GM23248 (cell line): ENCODE data around the gene CKS1B. TPM values are rescaled to one million over a fixed set of nuclear protein-coding genes. Genes with fewer than 3 reads are reported as not detected.

ENCODE experiments used
- DNase-seq: peaks from one replicate; pipeline ENCODE4 v3.0.0-alpha.2; 2015
- H2AFZ ChIP-seq: fragments of 200-600 bp; sonication (generic); 2 replicates; pipeline ENCODE4 v1.6.1; 2016; ENCODE audit warnings: antibody characterized with exemption
- H3F3A ChIP-seq: fragments of 200-600 bp; sonication (generic); 2 replicates; pipeline ENCODE4 v1.6.1; 2016; ENCODE audit warnings: mild to moderate bottlenecking, antibody characterized with exemption, mixed run types; ENCODE audit not compliant: insufficient read depth
- H3K27ac ChIP-seq: fragments of 200-600 bp; sonication (generic); 2 replicates; pipeline ENCODE4 v1.5.1; 2016; ENCODE audit warnings: mild to moderate bottlenecking
- H3K27me3 ChIP-seq: fragments of 200-600 bp; sonication (generic); replicated peaks from 2 replicates; pipeline ENCODE4 v1.6.1; 2016; ENCODE audit warnings: mild to moderate bottlenecking; ENCODE audit not compliant: insufficient read depth
- H3K36me3 ChIP-seq: fragments of 200-600 bp; sonication (generic); 2 replicates; pipeline ENCODE4 v1.6.1; 2016; ENCODE audit warnings: low read depth, mild to moderate bottlenecking
- H3K4me1 ChIP-seq: fragments of 200-600 bp; sonication (generic); 2 replicates; pipeline ENCODE4 v1.6.1; 2016; ENCODE audit warnings: mild to moderate bottlenecking; ENCODE audit not compliant: insufficient read depth
- H3K4me2 ChIP-seq: fragments of 200-600 bp; sonication (generic); one replicate; pipeline ENCODE4 v1.6.1; 2016; ENCODE audit warnings: mild to moderate bottlenecking; ENCODE audit not compliant: unreplicated experiment
- H3K4me3 ChIP-seq: fragments of 200-600 bp; sonication (generic); 2 replicates; pipeline ENCODE4 v1.5.1; 2016; ENCODE audit warnings: mild to moderate bottlenecking
- H3K79me2 ChIP-seq: fragments of 200-600 bp; sonication (generic); 2 replicates; pipeline ENCODE4 v1.6.1; 2016; ENCODE audit warnings: mild to moderate bottlenecking; ENCODE audit not compliant: insufficient read depth
- H3K9ac ChIP-seq: fragments of 200-600 bp; sonication (generic); 2 replicates; pipeline ENCODE4 v1.6.1; 2016; ENCODE audit warnings: mild to moderate bottlenecking
- H3K9me2 ChIP-seq: fragments of 200-600 bp; sonication (generic); 2 replicates; pipeline ENCODE4 v1.6.1; 2016; ENCODE audit warnings: mixed run types, mild to moderate bottlenecking, moderate library complexity; ENCODE audit not compliant: insufficient read depth
- H3K9me3 ChIP-seq: fragments of 200-600 bp; sonication (generic); one replicate; pipeline ENCODE4 v1.6.1; 2017; ENCODE audit warnings: low read depth
- H4K20me1 ChIP-seq: fragments of 200-600 bp; sonication (generic); 2 replicates; pipeline ENCODE4 v1.6.0; 2016; ENCODE audit not compliant: insufficient read depth
- EZH2 ChIP-seq: fragments of 200-600 bp; sonication (generic); IDR thresholded peaks from 2 replicates; pipeline ENCODE4 v1.6.1; 2018; ENCODE audit warnings: antibody characterized with exemption, mild to moderate bottlenecking; ENCODE audit not compliant: insufficient read depth, poor library complexity, severe bottlenecking
- EZH2phosphoT487 ChIP-seq: fragments of 200-600 bp; sonication (generic); IDR thresholded peaks from 2 replicates; pipeline ENCODE4 v1.6.1; 2018; ENCODE audit warnings: antibody characterized with exemption, moderate library complexity, mild to moderate bottlenecking, low read depth; ENCODE audit not compliant: insufficient read depth
- WGBS, 2 experiments: methylation state at CpG; one replicate each; pipeline ENCODE4 v1.1.6; 2015 to 2017; ENCODE audit warnings: low lambda C conversion rate in 2 of 2, low coverage in 1 of 2; ENCODE audit errors: missing lambda C conversion rate in 2 of 2; 5-methylcytosine and 5-hydroxymethylcytosine counted together
- in situ Hi-C: fragments of 300-500 bp; cut with MboI; formaldehyde crosslinking; loops from 2 replicates; pipeline ENCODE4 v1.15.0; 2020
- polyA plus RNA-seq: library from polyadenylated mRNA; unstranded; fragments of >200 nt; fragmentation: Nextera tagmentation; extraction: Ambion mirVana; gene quantifications from 2 replicates; pipeline ENCODE4 v1.2.1, GENCODE V29; 2016
- total RNA-seq: library from RNA; depleted of rRNA; stranded (reverse); fragments of >200 nt; shearing (Covaris generic); gene quantifications from 2 replicates; pipeline ENCODE4 v1.2.3, GENCODE V29; 2014

CKS1B gene
- total and polyA plus RNA-seq, 2 experiments from 2014 or later: 45.6 to 119 TPM

DNA sequence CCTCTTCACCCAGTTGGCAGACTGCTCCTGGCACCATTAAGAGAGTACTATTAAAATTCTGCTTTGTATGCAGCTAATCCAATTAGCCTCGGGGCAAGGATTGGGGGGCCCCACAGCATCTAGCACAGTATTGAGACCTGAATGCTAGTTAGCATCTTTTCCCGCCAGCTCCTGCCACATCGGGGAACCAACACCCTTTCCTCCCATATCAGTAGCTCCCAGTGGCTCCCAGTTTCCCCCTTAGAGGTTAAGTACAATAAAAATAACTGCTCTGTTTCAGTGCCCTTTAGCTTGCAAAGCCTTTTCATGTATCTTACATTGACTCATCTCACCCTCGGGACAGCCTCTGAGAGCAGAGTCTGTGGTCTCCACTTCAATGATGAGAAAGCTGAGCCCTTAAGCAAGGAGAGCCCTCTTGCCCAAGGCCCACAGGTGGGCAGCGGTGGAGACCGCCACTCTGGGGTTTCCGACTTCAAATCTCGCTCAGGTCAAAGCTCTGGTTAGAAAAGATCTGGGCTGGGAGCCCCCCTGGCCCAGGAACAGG lies 33.8 kb upstream of the CKS1B start:
- H3K4me1 ChIP-seq: peaks cover 14% of the 10 kb centered on the region
- H3K79me2 ChIP-seq: peaks cover 3% of the 10 kb centered on the region; the same call in 1 of the 2 replicates
- H3K9me3 ChIP-seq: no peaks in the 10 kb centered on the region
- peaks cover 16% of the 10 kb centered on the region for H3F3A ChIP-seq
- DNase-seq: no peak
- TF ChIP-seq EZH2phosphoT487 (no peak), EZH2 (no peak)
- no peak overlapping the region for H3K4me3 ChIP-seq
- WGBS, 2 experiments: 77 to 80% methylated on average over 8 of the region's 8 CpGs
- H3K27me3 ChIP-seq: no peaks in the 10 kb centered on the region
- H2AFZ ChIP-seq: no peak overlapping the region
- H3K9me2 ChIP-seq: no peaks in the 10 kb centered on the region
- H3K36me3 ChIP-seq: no peaks in the 10 kb centered on the region
- no peak overlapping the region for H3K4me2 ChIP-seq
- in situ Hi-C loops: no loop called here
- no peak overlapping the region for H3K27ac ChIP-seq
- H4K20me1 ChIP-seq: no peaks in the 10 kb centered on the region
- H3K9ac ChIP-seq: no peak overlapping the region

DNA sequence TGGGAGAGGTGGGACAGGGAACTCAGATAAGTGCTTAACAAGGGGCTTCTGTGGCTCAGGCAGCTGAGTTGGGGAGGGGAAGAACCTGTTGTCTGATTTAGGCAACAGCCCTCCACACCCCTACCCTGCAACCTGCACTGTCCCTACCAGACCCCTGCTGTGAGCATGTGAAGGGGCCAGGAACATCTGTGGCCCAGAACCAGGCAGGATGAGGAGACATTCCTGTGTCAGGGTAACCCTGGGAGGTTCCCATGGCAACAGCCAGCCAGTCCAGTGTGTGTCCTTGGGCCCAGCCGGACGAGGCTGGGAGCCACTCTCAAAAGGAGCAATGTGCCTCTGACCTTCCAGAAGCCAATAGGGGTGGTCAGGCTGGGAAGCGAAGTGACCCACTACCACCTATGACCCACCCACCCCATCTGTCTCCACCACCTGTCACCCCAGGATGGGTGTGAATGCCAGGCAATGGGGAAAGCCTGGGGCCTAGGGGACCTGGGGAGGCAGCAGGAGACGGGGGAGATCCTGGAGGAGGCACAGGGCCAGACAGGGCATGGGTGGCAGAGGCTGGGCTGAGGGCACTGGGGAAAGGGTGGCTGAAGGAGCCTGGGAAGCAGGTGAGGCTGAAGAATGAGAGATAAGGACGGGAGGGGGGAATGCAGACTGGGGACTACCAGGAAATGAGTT lies 33.0 kb upstream of the CKS1B start:
- Histone ChIP-seq H3K4me1 (peaks cover 9% of the 10 kb centered on the region), H3K4me3 (no peak overlapping the region), H3K27me3 (no peaks in the 10 kb centered on the region), H3K27ac (no peak overlapping the region), H3K9ac (no peak overlapping the region), H2AFZ (no peak overlapping the region), H3F3A (peaks cover 16% of the 10 kb centered on the region), H3K9me3 (no peaks in the 10 kb centered on the region), H3K9me2 (no peaks in the 10 kb centered on the region), H3K4me2 (no peak overlapping the region), H3K36me3 (no peaks in the 10 kb centered on the region), H3K79me2 (no peaks in the 10 kb centered on the region), H4K20me1 (no peaks in the 10 kb centered on the region)
- no peak for DNase-seq
- WGBS, 2 experiments: 67 to 69% methylated on average over 4 to 5 of the region's 5 CpGs
- TF ChIP-seq EZH2phosphoT487: no peak
- TF ChIP-seq EZH2: no peak
- in situ Hi-C loops: no loop called here

DNA sequence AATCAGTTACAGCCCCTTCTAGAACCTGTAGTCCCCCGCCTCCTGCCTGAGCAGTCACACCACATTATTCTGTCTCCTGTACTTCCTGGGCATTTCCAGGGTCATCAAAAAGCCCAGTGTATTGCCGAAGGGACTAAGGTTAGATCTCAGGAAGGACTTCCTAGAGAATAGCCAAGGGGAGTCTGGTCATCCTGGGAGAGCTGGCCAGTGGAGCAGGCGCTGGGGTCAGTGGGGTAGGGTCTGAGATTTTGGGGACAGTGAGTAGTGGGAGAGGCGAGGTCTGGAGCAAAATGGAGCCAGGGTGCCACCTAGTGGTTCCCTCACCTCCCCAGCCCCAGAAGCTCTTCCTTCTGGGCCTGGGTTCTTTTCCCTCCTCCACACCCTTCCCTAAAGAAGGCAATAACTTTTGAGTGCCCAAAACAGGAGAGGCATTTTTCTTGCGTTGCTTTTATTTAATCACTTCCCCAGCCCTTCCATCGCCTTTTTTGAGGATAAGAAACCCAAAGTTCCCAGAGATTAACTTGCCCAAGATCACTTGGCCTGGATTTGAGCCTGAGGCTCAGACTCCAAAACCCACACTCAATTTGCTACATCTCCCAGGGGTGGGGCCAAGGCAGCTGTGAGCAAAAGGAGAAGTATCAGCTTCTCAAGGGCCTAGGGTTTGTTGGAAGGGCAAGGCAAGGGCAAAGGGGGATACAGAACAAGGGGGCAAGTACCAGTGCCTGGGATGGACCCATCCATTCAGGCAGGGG lies 30.7 kb upstream of the CKS1B start:
- H3K9ac ChIP-seq: no peak overlapping the region
- DNase-seq: peak; percentile 48
- 27 to 30% methylated on average over 6 of the region's 6 CpGs for WGBS, 2 experiments

DNA sequence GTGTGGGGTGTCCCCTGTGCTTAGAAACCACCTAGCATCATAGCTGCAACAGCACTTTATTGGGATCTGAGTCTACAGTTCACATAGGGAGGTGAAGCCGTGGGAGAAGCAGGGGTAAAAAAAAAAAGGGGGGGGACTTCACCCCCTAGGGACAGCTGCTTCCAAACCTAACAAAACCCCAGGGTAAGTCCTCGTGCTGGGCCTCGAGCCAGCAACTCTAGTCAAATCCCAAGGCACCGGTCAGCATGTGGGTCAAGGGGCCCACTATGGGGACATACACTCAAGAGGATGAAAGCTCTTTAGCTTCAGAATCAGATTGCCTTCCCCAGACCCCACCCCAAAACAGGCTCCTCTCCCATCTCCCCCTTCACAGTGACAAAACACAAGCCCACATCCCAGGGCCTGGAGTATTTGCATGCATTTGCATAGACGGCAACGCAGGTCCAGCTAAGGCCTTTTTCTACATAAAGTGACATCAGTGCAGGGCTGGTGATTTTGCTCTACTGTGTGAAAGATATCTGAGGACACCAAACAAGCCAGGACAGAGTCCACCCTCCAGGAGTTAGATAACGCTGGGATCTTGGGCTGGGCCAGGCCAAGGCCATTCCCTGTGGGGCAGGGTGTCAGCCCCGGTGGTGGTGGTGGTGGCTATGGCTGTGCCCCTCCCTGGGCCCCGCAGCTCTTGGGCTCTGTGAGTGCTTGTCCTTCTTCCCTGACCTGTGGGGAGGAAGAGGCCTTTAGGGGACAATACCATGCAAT lies 29.9 kb upstream of the CKS1B start:
- Histone ChIP-seq H3K9me2 (no peaks in the 10 kb centered on the region), H3K4me2 (no peak overlapping the region), H3K4me1 (no peaks in the 10 kb centered on the region), H3K9me3 (no peaks in the 10 kb centered on the region), H3K36me3 (no peaks in the 10 kb centered on the region), H3K27me3 (no peaks in the 10 kb centered on the region), H3K9ac (no peak overlapping the region), H3K4me3 (no peak overlapping the region), H4K20me1 (no peaks in the 10 kb centered on the region), H3F3A (no peaks in the 10 kb centered on the region), H3K27ac (no peak overlapping the region), H3K79me2 (no peaks in the 10 kb centered on the region), H2AFZ (no peak overlapping the region)
- in situ Hi-C loops: no loop called here
- no peak for DNase-seq
- TF ChIP-seq EZH2 (no peak), EZH2phosphoT487 (no peak)
- WGBS, 2 experiments: 57% methylated on average over 9 of the region's 9 CpGs

More for the DNA sequence above, 30.7 kb upstream of the CKS1B start:
- Histone ChIP-seq H3K4me1 (no peaks in the 10 kb centered on the region), H3K36me3 (no peaks in the 10 kb centered on the region), H3K4me2 (no peak overlapping the region), H4K20me1 (no peaks in the 10 kb centered on the region), H3K9me2 (no peaks in the 10 kb centered on the region), H3K4me3 (no peak overlapping the region), H3K27ac (no peak overlapping the region), H3K79me2 (no peaks in the 10 kb centered on the region), H3K27me3 (no peaks in the 10 kb centered on the region), H3F3A (no peaks in the 10 kb centered on the region; the same call in 1 of the 2 replicates), H2AFZ (no peak overlapping the region), H3K9me3 (no peaks in the 10 kb centered on the region)
- TF ChIP-seq EZH2phosphoT487 (no peak), EZH2 (no peak)
- in situ Hi-C loops: no loop called here
